Loucy (cell line): ENCODE measurements around the gene SLC22A31.

Source experiments
- H2AFZ ChIP-seq: fragments of 200-600 bp; sonication (generic); 2 replicates; pipeline ENCODE4 v1.6.0; 2016; ENCODE audit warnings: antibody characterized with exemption, mild to moderate bottlenecking, low read length, moderate library complexity
- H3F3A ChIP-seq: fragments of 200-600 bp; 2 replicates; pipeline ENCODE4 v1.6.0; 2016; ENCODE audit warnings: antibody characterized with exemption, low read depth, mild to moderate bottlenecking
- H3K27me3 ChIP-seq: fragments of 200-600 bp; sonication (generic); 2 replicates; pipeline ENCODE4 v1.6.1; 2014; ENCODE audit warnings: low read length, mild to moderate bottlenecking; ENCODE audit not compliant: insufficient read depth, poor library complexity, severe bottlenecking
- H3K36me3 ChIP-seq: fragments of 200-600 bp; sonication (generic); 2 replicates; pipeline ENCODE4 v1.6.1; 2016; ENCODE audit warnings: low read length; ENCODE audit not compliant: insufficient read depth
- H3K4me1 ChIP-seq: fragments of 200-600 bp; sonication (generic); 2 replicates; pipeline ENCODE4 v1.5.1; 2014; ENCODE audit warnings: low read length, mild to moderate bottlenecking; ENCODE audit not compliant: insufficient read depth, poor library complexity, severe bottlenecking
- H3K4me2 ChIP-seq: fragments of 200-600 bp; sonication (generic); 2 replicates; pipeline ENCODE4 v1.6.0; 2014; ENCODE audit warnings: antibody characterized with exemption, low read length, low read depth, mild to moderate bottlenecking; ENCODE audit not compliant: poor library complexity, severe bottlenecking
- H3K4me3 ChIP-seq: fragments of 200-600 bp; sonication (generic); 2 replicates; pipeline ENCODE4 v1.5.1; 2014; ENCODE audit warnings: low read length, mild to moderate bottlenecking, mixed read lengths; ENCODE audit not compliant: poor library complexity, severe bottlenecking
- H3K79me2 ChIP-seq: fragments of 200-600 bp; sonication (generic); 2 replicates; pipeline ENCODE4 v1.6.1; 2014; ENCODE audit warnings: low read length; ENCODE audit not compliant: insufficient read depth
- H3K9ac ChIP-seq: fragments of 200-600 bp; sonication (generic); 2 replicates; pipeline ENCODE4 v1.6.0; 2014; ENCODE audit warnings: mild to moderate bottlenecking, low read depth, low read length, moderate library complexity; ENCODE audit not compliant: poor library complexity, severe bottlenecking
- H3K9me2 ChIP-seq: fragments of 200-600 bp; sonication (generic); replicated peaks from 2 replicates; pipeline ENCODE4 v1.6.1; 2016; ENCODE audit warnings: low read depth, low read length, mixed read lengths
- H3K9me3 ChIP-seq: fragments of 200-600 bp; sonication (generic); 2 replicates; pipeline ENCODE4 v1.6.1; 2014; ENCODE audit warnings: mild to moderate bottlenecking, antibody characterized with exemption, low read length, low read depth; ENCODE audit not compliant: insufficient read depth
- H4K20me1 ChIP-seq: fragments of 200-600 bp; sonication (generic); 2 replicates; pipeline ENCODE4 v1.6.0; 2014; ENCODE audit warnings: antibody characterized with exemption, low read length, mild to moderate bottlenecking; ENCODE audit not compliant: insufficient read depth, poor library complexity, severe bottlenecking
- EZH2phosphoT487 ChIP-seq: fragments of 200-600 bp; IDR thresholded peaks from 2 replicates; pipeline ENCODE4 v1.6.1; 2018; ENCODE audit warnings: antibody characterized with exemption, mild to moderate bottlenecking, moderate library complexity, borderline replicate concordance
- TF ChIP-seq, protein P1 (sequence below): fragments of 200-600 bp; sonication (generic); conservative IDR thresholded peaks from 2 replicates; pipeline ENCODE4 v1.5.1; 2014; ENCODE audit warnings: mild to moderate bottlenecking, antibody characterized with exemption, low read length

Gene SLC22A31

GRCh38 chr16:89199241-89200123, 855 bp downstream of the SLC22A31 start:
- H3K27me3 ChIP-seq: no peaks in the 10 kb centered on the region
- H3K9ac ChIP-seq: no peak overlapping the region
- H3K4me2 ChIP-seq: no peak overlapping the region
- no peaks in the 10 kb centered on the region for H3K36me3 ChIP-seq
- no peaks in the 10 kb centered on the region for H3F3A ChIP-seq
- no peaks in the 10 kb centered on the region for H4K20me1 ChIP-seq
- TF ChIP-seq EZH2phosphoT487: no peak
- TF ChIP-seq, protein P1, sequence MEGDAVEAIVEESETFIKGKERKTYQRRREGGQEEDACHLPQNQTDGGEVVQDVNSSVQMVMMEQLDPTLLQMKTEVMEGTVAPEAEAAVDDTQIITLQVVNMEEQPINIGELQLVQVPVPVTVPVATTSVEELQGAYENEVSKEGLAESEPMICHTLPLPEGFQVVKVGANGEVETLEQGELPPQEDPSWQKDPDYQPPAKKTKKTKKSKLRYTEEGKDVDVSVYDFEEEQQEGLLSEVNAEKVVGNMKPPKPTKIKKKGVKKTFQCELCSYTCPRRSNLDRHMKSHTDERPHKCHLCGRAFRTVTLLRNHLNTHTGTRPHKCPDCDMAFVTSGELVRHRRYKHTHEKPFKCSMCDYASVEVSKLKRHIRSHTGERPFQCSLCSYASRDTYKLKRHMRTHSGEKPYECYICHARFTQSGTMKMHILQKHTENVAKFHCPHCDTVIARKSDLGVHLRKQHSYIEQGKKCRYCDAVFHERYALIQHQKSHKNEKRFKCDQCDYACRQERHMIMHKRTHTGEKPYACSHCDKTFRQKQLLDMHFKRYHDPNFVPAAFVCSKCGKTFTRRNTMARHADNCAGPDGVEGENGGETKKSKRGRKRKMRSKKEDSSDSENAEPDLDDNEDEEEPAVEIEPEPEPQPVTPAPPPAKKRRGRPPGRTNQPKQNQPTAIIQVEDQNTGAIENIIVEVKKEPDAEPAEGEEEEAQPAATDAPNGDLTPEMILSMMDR: no peak
- H3K9me3 ChIP-seq: no peaks in the 10 kb centered on the region
- H3K4me3 ChIP-seq: no peak overlapping the region
- H2AFZ ChIP-seq: no peak overlapping the region
- no peaks in the 10 kb centered on the region for H3K4me1 ChIP-seq
- no peaks in the 10 kb centered on the region for H3K79me2 ChIP-seq
- no peaks in the 10 kb centered on the region for H3K9me2 ChIP-seq

- Histone ChIP-seq H3K4me1 (no peaks in the 10 kb centered on the region), H3K9me3 (no peaks in the 10 kb centered on the region), H3K4me2 (no peak overlapping the region)
Measured at GRCh38 chr16:89198417-89199240, 1.7 kb downstream of the SLC22A31 start.

GRCh38 chr16:89197633-89198416, 2.5 kb downstream of the SLC22A31 start:
- no peaks in the 10 kb centered on the region for H3F3A ChIP-seq
- no peak overlapping the region for H3K4me3 ChIP-seq
- TF ChIP-seq EZH2phosphoT487: no peak
- TF ChIP-seq, protein P1: no peak
- H3K9ac ChIP-seq: no peak overlapping the region
- no peaks in the 10 kb centered on the region for H3K27me3 ChIP-seq
- no peak overlapping the region for H2AFZ ChIP-seq
- no peaks in the 10 kb centered on the region for H4K20me1 ChIP-seq
- H3K9me3 ChIP-seq: no peaks in the 10 kb centered on the region
- H3K79me2 ChIP-seq: no peaks in the 10 kb centered on the region
- H3K36me3 ChIP-seq: no peaks in the 10 kb centered on the region
- H3K9me2 ChIP-seq: no peaks in the 10 kb centered on the region
- no peak overlapping the region for H3K4me2 ChIP-seq
- H3K4me1 ChIP-seq: no peaks in the 10 kb centered on the region

More at GRCh38 chr16:89198417-89199240, 1.7 kb downstream of the SLC22A31 start:
- no peaks in the 10 kb centered on the region for H3K79me2 ChIP-seq
- H2AFZ ChIP-seq: no peak overlapping the region
- H3K9ac ChIP-seq: no peak overlapping the region
- no peaks in the 10 kb centered on the region for H3K36me3 ChIP-seq
- no peaks in the 10 kb centered on the region for H3K27me3 ChIP-seq
- no peaks in the 10 kb centered on the region for H3K9me2 ChIP-seq
- no peaks in the 10 kb centered on the region for H4K20me1 ChIP-seq
- H3F3A ChIP-seq: no peaks in the 10 kb centered on the region
- TF ChIP-seq EZH2phosphoT487: no peak
- TF ChIP-seq, protein P1: no peak
- no peak overlapping the region for H3K4me3 ChIP-seq
